GM19468 (cell line): ENCODE measurements around the gene ADM2.
"Not testable (repeated sequence)": the region's sequence is repeated elsewhere in the genome, so short reads cannot be mapped to it uniquely, and the experiment has no call there.

Source experiments
- ATAC-seq: cut with Tn5 transposase; IDR thresholded peaks from one replicate; pipeline ENCODE4 v1.9.1; 2021; ENCODE audit warnings: mild to moderate bottlenecking, moderate library complexity, moderate number of reproducible peaks; ENCODE audit not compliant: unreplicated experiment; ENCODE audit errors: extremely low read depth

Gene ADM2

GRCh38 chr22:50532824-50533796 is 51.8 kb downstream of the ADM2 start:
- no peak for ATAC-seq

DNA sequence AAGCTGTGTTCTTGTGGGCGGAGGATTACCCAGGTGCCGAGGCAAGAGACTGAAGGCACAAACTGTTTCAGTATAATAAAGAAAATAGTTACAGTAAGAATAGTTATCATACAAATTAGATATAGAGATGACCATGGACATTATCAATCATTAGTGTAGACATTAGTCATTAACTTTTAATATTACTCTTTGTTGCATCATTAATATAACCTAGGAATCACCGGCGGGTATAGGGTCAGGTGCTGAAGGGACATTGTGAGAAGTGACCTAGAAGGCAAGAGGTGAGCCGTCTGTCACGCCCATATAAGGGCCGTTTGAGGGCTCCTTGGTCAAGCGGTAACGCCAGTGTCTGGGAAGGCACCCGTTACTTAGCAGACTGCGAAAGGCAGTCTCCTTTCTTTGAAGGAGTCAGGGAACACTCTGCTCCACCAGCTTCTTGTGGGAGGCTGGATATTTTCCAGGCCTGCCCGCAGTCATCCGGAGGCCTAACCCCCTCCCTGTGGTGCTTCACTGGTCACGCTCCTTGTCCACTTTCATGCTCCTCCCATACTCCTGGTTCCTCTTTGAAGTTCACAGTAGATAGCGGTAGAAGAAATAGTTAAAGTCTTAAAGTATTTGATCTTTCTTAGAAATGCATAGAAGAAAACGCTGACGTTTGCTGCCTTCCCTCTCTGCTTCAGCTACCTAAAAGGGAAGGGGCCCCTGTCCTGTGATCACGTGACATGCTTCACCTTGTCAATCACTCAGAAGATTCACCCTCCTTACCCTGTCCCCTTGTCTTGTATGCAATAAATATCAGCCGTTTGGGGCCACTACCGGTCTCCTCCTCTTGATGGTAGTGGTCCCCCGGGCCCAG is 52.7 kb downstream of the ADM2 start:
- ATAC-seq = not testable (repeated sequence)

GRCh38 chr22:50535113-50535512 is 53.8 kb downstream of the ADM2 start:
- no peak for ATAC-seq
